ENCODE data around the gene PPP1R9A.

PPP1R9A gene

DNA sequence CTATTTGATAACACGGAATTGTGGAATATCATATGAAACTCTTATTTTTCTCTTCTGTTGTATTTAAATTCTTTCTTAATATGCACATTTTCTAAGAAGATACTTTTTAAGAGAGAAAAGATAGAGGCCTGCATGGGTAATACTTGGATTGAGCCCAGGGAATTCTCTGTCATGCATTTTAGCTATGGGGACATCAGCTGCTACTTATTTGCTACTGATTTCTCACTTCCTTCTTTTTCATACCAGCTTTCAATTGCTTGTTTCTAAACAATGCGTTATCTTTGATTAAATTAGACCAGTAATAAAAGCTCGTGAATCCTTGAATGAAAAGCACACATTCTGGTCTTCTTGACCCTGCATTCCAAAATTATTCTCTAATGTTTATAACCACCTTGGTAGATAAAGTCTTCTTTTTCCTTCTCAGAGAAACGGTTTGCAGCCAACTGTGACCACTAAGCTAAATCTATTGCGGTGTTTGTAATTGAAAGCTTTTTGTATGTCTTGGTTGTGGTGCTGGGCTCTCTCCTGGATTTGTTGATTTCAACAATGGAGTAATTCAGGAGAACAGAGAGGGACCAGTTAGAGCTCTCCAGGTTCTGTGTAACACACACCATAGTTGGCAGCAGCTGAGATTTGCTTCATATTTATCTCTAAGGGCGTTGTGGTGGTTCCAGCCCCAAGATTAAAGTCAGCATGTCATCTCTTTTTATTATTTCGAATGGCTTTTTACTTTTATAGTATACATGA is 139.3 kb downstream of the PPP1R9A start:
- TF ChIP-seq, protein P1, sequence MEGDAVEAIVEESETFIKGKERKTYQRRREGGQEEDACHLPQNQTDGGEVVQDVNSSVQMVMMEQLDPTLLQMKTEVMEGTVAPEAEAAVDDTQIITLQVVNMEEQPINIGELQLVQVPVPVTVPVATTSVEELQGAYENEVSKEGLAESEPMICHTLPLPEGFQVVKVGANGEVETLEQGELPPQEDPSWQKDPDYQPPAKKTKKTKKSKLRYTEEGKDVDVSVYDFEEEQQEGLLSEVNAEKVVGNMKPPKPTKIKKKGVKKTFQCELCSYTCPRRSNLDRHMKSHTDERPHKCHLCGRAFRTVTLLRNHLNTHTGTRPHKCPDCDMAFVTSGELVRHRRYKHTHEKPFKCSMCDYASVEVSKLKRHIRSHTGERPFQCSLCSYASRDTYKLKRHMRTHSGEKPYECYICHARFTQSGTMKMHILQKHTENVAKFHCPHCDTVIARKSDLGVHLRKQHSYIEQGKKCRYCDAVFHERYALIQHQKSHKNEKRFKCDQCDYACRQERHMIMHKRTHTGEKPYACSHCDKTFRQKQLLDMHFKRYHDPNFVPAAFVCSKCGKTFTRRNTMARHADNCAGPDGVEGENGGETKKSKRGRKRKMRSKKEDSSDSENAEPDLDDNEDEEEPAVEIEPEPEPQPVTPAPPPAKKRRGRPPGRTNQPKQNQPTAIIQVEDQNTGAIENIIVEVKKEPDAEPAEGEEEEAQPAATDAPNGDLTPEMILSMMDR (IDR thresholded peaks at IDR 0.05), result no peak

DNA sequence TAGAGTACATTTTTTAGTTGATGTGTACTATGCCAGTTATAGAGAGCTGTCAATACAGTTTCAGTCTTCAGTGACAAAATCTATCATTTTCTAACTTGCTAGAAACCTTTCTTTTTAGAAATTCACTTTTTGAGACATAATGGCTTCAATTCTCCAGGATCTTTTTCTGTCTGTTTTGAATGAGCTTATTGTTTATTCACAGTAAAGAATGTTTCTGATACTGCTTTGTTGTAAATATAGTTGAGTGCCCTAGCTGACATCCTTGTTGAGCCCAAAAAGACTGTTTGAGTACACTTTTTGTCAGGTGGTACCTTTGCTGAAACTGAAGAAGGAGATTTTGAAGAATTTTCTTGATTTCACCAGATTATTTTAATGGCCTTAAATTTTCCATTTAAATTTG is 139.9 kb downstream of the PPP1R9A start:
- TF ChIP-seq, protein P1 (IDR thresholded peaks at IDR 0.05), result no peak

DNA sequence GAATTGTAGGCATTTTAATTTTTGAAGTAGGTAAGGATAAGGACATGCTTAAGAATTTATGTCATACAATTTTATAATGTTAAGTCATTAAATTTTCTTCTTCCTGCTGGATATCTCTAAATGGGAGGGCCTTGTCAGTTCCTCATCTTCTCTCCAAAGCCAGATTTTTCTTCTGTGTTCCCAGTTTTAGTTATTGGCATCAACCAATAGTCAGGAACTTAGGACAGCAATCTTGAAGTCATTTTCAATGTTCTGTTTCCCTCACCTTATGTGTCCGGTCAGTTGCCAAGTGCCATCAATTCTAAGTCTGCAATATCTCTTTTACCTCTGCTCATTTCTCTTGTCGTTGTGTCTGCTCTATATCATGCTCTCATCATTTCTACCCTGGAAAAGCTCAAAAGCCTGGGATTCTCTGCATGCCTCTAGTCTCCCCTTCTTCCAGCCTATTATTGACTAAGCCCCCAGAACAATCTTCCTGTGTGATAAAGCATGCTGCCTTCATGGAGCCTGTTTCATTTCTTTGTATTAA is 145.2 kb downstream of the PPP1R9A start:
- TF ChIP-seq, protein P1 (IDR thresholded peaks at IDR 0.05), result no peak

DNA sequence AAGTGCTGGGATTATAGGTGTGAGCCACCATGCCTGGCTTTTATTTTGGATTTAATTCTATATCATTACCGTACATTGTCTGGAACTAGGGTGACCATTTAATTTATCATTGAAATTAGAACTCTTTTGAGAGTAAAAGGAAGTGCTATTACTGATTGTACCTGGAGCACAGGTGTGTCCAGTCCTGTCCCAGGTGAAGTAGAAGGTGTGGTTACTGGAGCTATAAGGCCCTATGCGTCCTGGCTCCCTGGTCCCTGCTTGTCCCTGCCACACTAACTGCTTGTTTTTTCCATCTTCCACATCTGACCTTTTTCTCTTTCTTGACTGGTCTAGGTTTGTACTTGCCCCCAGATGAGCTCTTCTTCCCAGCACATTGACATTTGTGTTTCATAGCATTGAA is 147.0 kb downstream of the PPP1R9A start:
- TF ChIP-seq, protein P1 (IDR thresholded peaks at IDR 0.05), result no peak

DNA sequence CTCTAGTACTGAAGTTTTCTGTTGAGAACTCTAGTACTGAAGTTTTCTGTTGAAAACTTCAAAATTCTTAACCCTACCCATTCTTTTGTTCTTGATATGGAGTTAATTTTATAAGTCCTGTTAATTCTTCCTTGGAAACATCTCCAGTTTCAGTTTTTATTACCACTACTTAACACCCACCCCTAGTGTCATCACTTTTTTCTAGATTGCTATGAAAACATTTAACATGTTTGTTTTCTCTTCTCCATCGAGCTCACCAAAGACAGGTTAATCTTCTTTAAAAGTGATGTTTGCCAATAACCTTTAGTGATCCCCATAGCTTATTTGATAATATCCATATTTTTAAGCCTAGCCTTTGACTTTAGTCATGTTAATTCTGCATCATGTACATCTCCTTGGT is 147.9 kb downstream of the PPP1R9A start:
- TF ChIP-seq, protein P1 (IDR thresholded peaks at IDR 0.05), result no peak

DNA sequence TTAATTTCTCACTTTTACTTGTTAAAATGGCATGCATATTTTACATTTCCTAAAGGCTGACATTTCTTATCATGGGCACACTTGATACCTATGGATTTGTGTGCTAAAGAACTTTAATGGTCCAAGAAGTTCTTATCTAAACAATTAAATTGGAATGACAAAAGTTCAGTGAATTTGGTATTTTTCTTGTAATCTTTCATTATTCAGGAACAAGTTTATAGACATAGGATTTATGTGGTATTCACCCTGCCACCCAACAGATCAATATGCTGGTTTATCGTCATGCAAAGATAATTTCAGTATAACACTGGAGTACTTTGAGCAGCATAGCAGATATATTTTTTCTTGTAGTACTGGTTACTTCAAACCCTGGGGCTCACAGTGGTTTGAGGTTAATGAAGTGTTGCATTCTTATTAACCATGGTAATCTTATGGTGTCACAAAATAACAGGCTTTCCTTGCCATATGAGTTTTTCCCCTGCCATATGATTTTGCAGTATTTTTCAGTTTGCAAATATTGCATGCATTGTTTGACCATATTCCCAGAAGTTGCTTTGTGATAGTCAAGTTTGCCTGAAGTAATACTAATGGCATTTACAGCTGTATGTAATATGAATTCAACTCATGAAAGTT is 148.8 kb downstream of the PPP1R9A start:
- TF ChIP-seq, protein P1 (IDR thresholded peaks at IDR 0.05), result no peak

DNA sequence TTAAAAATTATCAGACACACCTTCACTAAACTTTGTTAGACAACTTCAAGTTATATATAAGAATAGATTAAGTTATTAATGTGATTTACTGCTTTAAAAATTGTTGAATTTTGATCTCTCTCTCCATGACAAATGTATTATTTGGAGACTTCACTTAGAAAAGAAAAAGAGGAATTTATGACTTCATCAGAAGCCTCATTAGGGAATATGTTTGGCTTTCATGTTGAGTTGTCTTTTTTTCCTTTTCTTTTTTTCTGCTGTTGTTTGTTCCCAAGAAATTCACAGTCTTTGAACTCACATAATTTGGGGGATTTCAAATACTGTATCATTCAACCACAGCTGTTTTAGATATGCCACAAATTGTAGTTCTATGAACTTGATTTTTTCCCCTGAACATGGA is 149.5 kb downstream of the PPP1R9A start:
- TF ChIP-seq, protein P1 (IDR thresholded peaks at IDR 0.05), result no peak
